Right lobe of liver (tissue), 6 donors: ENCODE measurements around the gene ULK1. TPM values are rescaled to one million over a fixed set of nuclear protein-coding genes. Genes with fewer than 3 reads are reported as not detected.
"Not testable (repeated sequence)": the region's sequence is repeated elsewhere in the genome, so short reads cannot be mapped to it uniquely, and the experiment has no call there.

Source experiments
- ATAC-seq, 4 donors: fragments of 200-7000 bp; cut with Tn5 transposase; one replicate each; pipeline ENCODE4 v1.9.1; 2020; ENCODE audit warnings: mild to moderate bottlenecking in 4 of 4, moderate library complexity in 4 of 4
- DNase-seq, 3 donors: peaks; one replicate each; pipeline ENCODE4 v3.0.0-alpha.2; 2020
- H3K27ac ChIP-seq, 3 donors: fragments of 200-600 bp; one replicate each; pipeline ENCODE4 v1.8.0; 2022
- H3K27me3 ChIP-seq, 2 donors: fragments of 200-600 bp; one replicate each; pipeline ENCODE4 v1.8.0; 2022
- H3K36me3 ChIP-seq, 4 donors: fragments of 200-600 bp; sonication (generic) in 1 of 4; one replicate each; pipeline versions ENCODE4 v1.5.1 to v1.8.0; 2017 to 2022; ENCODE audit warnings: control low read depth in 1 of 4
- H3K4me1 ChIP-seq, 4 donors: fragments of 200-600 bp; sonication (generic) in 1 of 4; one replicate each; pipeline versions ENCODE4 v1.5.1 to v1.8.0; 2017 to 2022; ENCODE audit warnings: control low read depth in 1 of 4
- H3K4me3 ChIP-seq, 3 donors: fragments of 200-600 bp; one replicate each; pipeline ENCODE4 v1.8.0; 2022
- H3K9me3 ChIP-seq, 4 donors: fragments of 200-600 bp; sonication (generic) in 1 of 4; one replicate each; pipeline versions ENCODE4 v1.5.1 to v1.8.0; 2017 to 2022; ENCODE audit warnings: control low read depth in 1 of 4
- CTCF ChIP-seq, 4 donors: fragments of 200-600 bp in 3 of 4; fragments of 450-650 bp in 1 of 4; IDR thresholded peaks; one replicate each; pipeline versions ENCODE4 v1.5.1 to v1.8.0; 2016 to 2022; ENCODE audit warnings: antibody characterized with exemption in 4 of 4, mild to moderate bottlenecking in 2 of 4
- POLR2A ChIP-seq: fragments of 450-650 bp; IDR thresholded peaks from one replicate; pipeline ENCODE4 v1.6.1; 2017; ENCODE audit warnings: antibody characterized with exemption, mild to moderate bottlenecking
- WGBS: methylation state at CpG from one replicate; pipeline ENCODE4 v1.1.6; 2018; ENCODE audit warnings: low coverage, low lambda C conversion rate; ENCODE audit not compliant: insufficient coverage; ENCODE audit errors: missing lambda C conversion rate; 5-methylcytosine and 5-hydroxymethylcytosine counted together
- intact Hi-C, 2 donors: fragments of 100-400 bp; cut with DNase I; formaldehyde crosslinking; loops; one replicate each; pipeline versions ENCODE4 v1.11.2 to v1.14.1; 2022
- total RNA-seq, 6 experiments: library from RNA; depleted of rRNA in 2 of 6; stranded (reverse); fragments of >200 nt in 2 of 6; fragmentation: NEBNext Ultra II Directional in 3 of 6; extraction: Animal tissue kit (Norgen Biotek cat#: 25700) in 3 of 6; gene quantifications; one replicate each; pipeline versions ENCODE4 v1.1.0 to v1.2.4, GENCODE V29; 2016 to 2023
- donor health status: DM: no; HTN: yes; CAD: no.
- donor health status: DM: no; HTN: no; CAD: no.
- donor health status: DM: no; HTN: no; CAD: no.
- donor health status: DM: no; HTN: yes; CAD: no.
- donor health status: DM: no; HTN: yes; CAD: no.

Gene ULK1
- total RNA-seq, 6 experiments from 2014 or later: 14.5 to 39.0 (median 20.5) TPM

- DNase-seq (no peak), ATAC-seq (no peak)
- no peak overlapping the region for H3K4me3 ChIP-seq
- no peaks in the 10 kb centered on the region for H3K36me3 ChIP-seq
- H3K27me3 ChIP-seq: no peaks in the 10 kb centered on the region
- no peaks in the 10 kb centered on the region for H3K9me3 ChIP-seq
- WGBS: 86% methylated on average over 7 of the region's 7 CpGs
- no peak for TF ChIP-seq POLR2A
- no peak for TF ChIP-seq CTCF (IDR thresholded peaks at IDR 0.05)
- H3K4me1 ChIP-seq: no peaks in the 10 kb centered on the region
- intact Hi-C loops: no loop called here
- H3K27ac ChIP-seq: no peak overlapping the region
Measured at GRCh38 chr12:131885543-131886057, 8.8 kb upstream of the ULK1 start.

- H3K4me3 ChIP-seq, H3K9me3 ChIP-seq, H3K36me3 ChIP-seq, H3K27me3 ChIP-seq, DNase-seq, ATAC-seq, H3K4me1 ChIP-seq, H3K27ac ChIP-seq, intact Hi-C loops: not testable (repeated sequence)
- 82% methylated on average over 7 of the region's 8 CpGs for WGBS
Measured at GRCh38 chr12:131891722-131892121, 2.7 kb upstream of the ULK1 start.

GRCh38 chr12:131892711-131893604, 1.5 kb upstream of the ULK1 start:
- intact Hi-C loops: no loop called here
- H3K27ac ChIP-seq: no peak overlapping the region

GRCh38 chr12:131893605-131894312, 663 bp upstream of the ULK1 start:
- intact Hi-C loops: no loop called here

More at GRCh38 chr12:131892711-131893604, 1.5 kb upstream of the ULK1 start:
- Histone ChIP-seq H3K27me3 (no peaks in the 10 kb centered on the region), H3K9me3 (no peaks in the 10 kb centered on the region), H3K36me3 (no peaks in the 10 kb centered on the region), H3K4me3 (no peak overlapping the region), H3K4me1 (peaks cover 0 to 11% (median 4%) of the 10 kb centered on the region in 4 donors)
- DNase-seq (no peak), ATAC-seq (no peak)
- 79% methylated on average over 14 of the region's 26 CpGs for WGBS
- TF ChIP-seq CTCF (IDR thresholded peaks at IDR 0.05) (no peak), POLR2A (no peak)

More at GRCh38 chr12:131893605-131894312, 663 bp upstream of the ULK1 start:
- ATAC-seq (no peak), DNase-seq (no peak)
- WGBS: 40% methylated on average over 17 of the region's 19 CpGs
- no peak overlapping the region for H3K4me3 ChIP-seq
- H3K9me3 ChIP-seq: no peaks in the 10 kb centered on the region
- H3K4me1 ChIP-seq: peaks cover 0 to 11% (median 4%) of the 10 kb centered on the region in 4 donors
- H3K27me3 ChIP-seq: no peaks in the 10 kb centered on the region
- no peaks in the 10 kb centered on the region for H3K36me3 ChIP-seq
- no peak overlapping the region for H3K27ac ChIP-seq
- no peak for TF ChIP-seq POLR2A
- no peak for TF ChIP-seq CTCF (IDR thresholded peaks at IDR 0.05)
